SW480 (cell line): ENCODE measurements around the gene SORT1.

Experiments
- DNase-seq: peaks from one replicate; pipeline ENCODE4 v3.0.0-alpha.2; 2016; ENCODE audit warnings: low spot score

Gene SORT1

DNA sequence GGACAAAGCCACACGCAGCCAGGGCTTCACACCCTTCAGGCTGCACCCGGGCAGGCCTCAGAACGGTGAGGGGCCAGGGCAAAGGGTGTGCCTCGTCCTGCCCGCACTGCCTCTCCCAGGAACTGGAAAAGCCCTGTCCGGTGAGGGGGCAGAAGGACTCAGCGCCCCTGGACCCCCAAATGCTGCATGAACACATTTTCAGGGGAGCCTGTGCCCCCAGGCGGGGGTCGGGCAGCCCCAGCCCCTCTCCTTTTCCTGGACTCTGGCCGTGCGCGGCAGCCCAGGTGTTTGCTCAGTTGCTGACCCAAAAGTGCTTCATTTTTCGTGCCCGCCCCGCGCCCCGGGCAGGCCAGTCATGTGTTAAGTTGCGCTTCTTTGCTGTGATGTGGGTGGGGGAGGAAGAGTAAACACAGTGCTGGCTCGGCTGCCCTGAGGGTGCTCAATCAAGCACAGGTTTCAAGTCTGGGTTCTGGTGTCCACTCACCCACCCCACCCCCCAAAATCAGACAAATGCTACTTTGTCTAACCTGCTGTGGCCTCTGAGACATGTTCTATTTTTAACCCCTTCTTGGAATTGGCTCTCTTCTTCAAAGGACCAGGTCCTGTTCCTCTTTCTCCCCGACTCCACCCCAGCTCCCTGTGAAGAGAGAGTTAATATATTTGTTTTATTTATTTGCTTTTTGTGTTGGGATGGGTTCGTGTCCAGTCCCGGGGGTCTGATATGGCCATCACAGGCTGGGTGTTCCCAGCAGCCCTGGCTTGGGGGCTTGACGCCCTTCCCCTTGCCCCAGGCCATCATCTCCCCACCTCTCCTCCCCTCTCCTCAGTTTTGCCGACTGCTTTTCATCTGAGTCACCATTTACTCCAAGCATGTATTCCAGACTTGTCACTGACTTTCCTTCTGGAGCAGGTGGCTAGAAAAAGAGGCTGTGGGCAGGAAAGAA is 122.9 kb downstream of the SORT1 start:
- DNase-seq: peak; percentile 89

DNA sequence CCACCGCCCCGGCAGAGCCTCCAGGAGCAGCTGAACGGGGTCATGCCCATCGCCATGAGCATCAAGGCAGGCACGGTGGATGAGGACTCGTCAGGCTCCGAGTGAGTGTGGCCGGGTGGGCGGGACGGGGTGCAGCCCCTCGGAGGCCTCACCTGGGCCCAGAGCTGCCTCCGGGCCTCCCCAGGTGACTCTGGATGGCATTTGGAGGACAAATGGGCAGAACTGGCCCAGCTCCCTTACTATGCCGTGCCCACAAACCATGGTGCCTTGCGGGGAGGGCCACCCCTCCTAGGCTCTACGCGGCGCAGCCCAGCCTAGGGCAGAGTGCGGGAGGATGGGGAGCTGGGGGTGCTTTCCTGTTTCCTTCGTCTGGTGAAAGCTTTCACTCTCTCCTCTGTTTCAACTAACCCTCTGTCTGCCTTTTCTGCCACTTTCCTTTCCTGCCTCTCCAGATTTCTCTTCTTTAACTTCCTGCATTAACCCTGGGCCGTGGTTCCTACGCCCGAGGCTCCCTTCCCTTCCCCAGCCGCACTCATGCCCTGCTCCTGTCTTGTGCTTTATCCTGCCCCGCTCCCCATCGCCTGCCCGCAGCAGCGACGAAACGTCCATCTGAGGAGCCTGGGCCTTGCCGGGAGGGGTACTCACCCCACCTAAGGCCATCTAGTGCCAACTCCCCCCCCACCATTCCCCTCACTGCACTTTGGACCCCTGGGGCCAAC is 124.0 kb downstream of the SORT1 start:
- DNase-seq: no peak

DNA sequence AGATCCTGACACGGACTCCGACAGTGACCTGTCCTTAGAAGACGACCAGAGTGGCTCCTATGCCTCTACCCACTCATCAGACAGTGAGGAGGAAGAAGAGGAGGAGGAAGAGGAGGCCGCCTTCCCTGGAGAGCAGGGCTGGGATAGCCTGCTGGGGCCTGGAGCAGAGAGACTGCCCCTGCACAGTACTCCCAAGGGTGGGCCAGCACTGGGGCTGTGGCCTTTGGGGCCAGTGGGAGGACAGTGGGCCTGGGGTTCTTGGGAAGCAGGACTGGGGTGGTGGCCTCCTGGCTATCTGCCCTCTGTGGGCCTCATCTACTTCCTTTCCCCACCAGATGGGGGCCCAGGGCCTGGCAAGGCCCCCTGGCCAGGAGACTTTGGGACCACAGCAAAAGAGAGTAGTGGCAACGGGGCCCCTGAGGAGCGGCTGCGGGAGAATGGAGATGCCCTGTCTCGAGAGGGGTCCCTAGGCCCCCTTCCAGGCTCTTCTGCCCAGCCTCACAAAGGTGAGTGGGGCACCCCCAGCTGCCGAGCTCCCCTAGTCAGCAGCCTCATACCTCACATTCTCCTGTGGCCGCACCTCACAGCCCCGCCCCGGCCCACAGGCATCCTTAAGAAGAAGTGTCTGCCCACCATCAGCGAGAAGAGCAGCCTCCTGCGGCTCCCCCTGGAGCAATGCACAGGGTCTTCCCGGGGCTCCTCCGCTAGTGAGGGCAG is 124.7 kb downstream of the SORT1 start:
- peak; percentile 64 for DNase-seq

DNA sequence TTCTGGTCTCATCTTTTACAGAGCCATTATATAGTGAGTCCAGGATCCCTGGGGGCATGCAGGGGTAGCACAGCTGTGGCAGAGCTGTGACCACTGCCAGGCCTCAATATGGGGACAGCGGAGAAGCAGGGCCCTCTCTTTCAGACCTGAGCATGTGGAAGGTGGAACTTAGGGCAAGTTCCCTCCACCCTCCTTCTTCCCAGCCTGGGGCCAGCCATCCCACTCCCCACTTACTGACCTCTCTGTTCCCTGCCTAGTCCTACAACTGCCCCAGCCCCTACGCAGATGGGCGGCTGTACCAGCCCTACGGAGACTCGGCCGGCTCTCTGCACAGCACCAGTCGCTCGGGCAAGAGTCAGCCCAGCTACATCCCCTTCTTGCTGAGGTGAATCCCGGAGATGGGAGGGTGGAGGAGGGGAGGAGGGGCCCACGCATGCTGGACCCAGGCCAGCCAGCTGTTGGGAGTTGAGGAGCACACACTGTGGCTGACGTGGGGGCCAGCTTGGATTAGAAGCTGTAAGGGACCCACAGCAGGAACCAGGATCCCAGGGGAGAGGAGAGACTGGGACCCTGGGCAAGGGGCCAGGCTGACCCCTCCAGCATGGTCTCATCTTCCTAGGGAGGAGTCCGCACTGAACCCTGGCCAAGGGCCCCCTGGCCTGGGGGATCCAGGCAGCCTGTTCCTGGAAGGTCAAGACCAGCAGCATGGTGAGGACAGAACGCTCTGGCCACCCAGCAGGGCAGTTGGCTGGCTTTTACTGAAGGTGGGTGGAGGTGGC is 125.5 kb downstream of the SORT1 start:
- no peak for DNase-seq

DNA sequence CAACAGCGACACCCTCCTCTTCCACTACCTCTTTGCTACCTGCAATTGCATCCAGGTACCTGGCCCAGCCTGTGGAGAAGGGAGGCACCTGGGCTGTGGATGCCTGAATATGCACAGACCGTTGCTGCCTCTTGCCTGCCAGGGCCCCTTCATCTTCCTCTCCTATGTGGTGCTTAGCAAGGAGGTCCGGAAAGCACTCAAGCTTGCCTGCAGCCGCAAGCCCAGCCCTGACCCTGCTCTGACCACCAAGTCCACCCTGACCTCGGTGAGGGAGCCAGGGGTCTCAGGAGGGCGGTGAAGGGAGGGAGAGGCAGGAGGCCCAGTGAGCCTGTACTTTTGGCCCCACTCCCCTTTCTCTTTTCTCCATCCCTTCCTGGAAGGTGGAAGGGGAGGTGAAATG is 126.3 kb downstream of the SORT1 start:
- no peak for DNase-seq

DNA sequence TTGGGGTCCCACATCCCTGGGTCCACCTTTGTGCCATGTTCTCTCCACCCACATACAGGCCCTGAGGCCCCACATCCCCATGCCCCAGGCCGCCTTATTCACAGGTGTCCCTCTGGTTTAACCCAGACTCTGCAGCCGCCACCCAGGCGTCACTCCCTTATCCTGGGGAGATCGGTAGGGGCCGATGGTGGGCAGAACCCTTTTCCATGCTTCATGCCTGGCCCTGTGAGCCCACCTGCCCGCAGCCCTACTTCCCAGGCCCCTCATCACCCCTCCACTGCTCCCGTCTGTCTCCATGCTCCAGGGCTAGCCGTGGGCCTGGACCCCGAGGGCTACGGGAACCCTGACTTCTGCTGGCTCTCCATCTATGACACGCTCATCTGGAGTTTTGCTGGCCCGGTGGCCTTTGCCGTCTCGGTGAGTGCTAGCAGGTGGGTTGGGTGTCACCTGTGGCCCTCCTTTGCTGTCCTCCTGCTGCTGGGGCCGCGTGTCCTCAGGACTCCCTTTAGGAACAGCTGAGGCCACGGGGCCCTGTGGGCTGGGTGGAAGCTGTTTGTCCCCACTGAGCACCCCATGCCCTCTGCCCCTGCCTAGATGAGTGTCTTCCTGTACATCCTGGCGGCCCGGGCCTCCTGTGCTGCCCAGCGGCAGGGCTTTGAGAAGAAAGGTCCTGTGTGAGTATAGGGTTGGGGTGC is 126.9 kb downstream of the SORT1 start:
- DNase-seq: no peak

DNA sequence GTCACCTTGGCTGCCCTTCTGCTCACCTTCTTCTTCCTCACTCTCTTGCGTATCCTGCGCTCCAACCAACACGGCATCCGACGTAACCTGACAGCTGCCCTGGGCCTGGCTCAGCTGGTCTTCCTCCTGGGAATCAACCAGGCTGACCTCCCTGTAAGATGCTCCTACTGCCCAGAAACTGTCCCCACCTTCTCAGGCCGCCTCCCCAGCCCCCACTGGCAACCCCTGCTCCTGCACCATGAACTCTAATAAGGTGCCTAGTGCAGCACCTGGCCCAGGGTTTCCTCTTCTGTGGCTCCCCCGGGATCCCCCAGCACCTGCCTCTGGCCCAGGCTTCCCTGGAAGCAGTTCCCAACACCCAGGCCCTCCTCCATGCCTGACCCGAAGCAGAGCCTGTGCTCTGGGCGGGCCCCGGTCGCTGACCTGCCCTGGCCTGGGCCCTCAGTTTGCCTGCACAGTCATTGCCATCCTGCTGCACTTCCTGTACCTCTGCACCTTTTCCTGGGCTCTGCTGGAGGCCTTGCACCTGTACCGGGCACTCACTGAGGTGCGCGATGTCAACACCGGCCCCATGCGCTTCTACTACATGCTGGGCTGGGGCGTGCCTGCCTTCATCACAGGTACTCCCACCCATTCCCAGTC is 127.6 kb downstream of the SORT1 start:
- no peak for DNase-seq

DNA sequence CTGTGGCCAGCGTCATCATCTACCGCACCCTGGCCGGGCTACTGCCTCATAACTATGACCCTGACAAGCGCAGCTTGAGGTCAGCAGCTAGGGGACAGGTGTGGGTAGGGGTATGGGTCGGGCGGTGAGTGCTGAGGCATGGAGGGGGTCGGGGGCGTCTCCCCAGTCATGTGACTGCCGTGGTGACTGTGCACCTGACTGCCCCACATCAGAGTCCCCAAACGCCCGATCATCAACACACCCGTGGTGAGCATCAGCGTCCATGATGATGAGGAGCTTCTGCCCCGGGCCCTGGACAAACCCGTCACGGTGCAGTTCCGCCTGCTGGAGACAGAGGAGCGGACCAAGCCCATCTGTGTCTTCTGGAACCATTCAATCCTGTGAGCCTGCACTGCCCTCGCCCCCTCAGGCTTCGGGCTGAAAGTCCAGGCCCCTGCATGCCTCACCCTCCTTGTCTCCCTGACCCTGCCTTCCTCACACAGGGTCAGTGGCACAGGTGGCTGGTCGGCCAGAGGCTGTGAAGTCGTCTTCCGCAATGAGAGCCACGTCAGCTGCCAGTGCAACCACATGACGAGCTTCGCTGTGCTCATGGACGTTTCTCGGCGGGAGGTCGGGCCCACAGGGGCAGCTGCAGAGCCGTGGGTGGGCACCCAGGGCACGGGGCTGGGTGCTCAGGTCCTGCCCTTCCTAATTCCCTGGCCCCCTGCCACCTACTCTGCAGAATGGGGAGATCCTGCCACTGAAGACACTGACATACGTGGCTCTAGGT is 128.3 kb downstream of the SORT1 start:
- no peak for DNase-seq

DNA sequence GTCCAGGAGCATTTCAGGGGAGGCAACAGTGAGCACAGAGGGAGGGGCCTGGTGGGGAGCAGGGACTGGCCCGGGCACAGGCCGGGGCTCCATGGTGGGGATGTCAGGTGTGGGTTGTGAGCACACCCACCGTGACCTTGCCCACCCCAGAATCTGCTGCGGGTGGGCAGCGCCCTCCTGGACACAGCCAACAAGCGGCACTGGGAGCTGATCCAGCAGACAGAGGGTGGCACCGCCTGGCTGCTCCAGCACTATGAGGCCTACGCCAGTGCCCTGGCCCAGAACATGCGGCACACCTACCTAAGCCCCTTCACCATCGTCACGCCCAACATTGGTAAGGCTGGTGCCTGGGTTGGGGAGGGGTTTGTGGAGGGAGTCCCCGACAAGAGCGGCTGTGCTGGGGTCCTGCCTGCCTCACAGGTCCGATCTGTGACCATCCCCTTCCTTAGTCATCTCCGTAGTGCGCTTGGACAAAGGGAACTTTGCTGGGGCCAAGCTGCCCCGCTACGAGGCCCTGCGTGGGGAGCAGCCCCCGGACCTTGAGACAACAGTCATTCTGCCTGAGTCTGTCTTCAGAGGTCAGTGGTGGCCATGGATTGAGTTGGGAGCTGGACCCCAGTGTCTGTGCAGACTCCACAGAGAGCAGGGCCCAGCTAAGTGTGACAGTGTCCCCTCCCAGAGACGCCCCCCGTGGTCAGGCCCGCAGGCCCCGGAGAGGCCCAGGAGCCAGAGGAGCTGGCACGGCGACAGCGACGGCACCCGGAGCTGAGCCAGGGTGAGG is 129.1 kb downstream of the SORT1 start:
- no peak for DNase-seq

DNA sequence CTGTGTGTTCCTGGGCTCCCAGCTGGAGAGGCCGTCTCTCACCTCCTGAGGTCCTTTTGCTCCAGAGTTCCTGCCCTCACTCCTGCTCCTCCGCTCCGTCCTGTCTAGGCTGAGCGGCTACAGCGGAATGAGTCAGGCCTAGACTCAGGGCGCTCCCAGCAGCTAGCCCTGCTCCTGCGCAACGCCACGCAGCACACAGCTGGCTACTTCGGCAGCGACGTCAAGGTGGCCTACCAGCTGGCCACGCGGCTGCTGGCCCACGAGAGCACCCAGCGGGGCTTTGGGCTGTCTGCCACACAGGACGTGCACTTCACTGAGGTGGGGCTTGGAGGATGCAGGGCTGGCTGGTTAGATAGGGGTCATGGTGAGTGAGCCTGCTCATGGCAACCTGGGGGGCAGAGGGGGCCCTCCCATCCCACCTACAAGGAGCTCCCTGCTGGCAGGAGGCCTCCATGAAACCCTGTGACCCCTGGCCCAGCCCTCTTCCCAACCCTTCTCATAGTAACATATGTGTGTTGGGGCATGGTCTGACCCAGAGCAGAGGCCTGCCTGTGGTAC is 129.9 kb downstream of the SORT1 start:
- DNase-seq: no peak

DNA sequence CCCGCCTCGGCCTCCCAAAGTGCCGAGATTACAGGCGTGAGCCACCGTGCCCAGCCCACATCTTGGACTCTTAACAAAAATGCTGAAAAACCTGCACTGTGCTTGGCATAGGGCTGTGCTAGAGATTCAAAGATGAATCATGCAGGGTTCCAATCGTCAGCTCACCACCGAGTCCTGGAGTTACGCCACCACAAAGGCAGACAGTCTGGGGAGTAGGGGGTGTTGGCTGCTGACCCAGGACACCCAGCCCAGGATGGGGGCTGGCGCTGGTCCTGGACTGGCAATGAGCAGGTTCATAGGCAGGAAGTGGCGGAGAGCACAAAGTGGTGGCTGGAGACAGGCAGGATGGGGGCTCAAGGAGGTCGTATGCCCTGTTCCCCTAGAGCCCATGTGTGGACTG is 130.8 kb downstream of the SORT1 start:
- DNase-seq: no peak

DNA sequence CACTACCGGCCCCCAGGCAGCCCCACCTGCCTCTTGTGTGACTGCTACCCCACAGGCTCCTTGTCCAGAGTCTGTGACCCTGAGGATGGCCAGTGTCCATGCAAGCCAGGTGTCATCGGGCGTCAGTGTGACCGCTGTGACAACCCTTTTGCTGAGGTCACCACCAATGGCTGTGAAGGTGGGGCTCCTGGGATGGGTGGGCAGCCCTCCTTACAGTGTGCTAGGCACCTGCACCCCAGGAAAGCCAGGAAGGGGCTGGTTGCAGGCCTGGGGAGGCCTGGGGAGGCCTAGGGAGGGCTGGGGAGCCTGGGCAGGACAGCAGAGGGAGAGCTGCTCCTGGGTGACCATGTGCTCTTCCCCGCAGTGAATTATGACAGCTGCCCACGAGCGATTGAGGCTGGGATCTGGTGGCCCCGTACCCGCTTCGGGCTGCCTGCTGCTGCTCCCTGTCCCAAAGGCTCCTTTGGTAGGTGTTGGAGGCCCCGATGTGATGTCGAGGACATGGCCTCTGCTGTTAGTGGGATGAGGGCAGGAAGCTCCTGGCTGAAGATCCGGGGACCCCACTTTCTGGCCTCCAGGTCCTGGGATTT is 131.9 kb downstream of the SORT1 start:
- no peak for DNase-seq

DNA sequence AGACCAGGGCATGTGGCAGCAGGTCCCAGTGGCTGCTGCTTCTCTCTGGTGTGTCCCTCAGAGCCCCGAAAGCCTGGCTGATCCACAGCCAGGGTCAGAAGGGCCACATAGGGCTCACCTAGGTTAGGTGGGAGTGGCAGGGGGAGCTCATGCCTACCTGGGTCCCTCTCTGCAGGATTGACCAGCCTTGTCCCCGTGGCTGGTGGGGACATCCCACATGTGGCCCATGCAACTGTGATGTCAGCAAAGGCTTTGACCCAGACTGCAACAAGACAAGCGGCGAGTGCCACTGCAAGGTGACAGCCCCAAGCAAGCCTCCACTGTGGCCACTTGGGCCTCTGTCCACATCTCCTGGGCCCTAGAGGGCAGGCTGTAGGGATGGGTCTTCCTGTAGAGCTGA is 132.7 kb downstream of the SORT1 start:
- DNase-seq: no peak

DNA sequence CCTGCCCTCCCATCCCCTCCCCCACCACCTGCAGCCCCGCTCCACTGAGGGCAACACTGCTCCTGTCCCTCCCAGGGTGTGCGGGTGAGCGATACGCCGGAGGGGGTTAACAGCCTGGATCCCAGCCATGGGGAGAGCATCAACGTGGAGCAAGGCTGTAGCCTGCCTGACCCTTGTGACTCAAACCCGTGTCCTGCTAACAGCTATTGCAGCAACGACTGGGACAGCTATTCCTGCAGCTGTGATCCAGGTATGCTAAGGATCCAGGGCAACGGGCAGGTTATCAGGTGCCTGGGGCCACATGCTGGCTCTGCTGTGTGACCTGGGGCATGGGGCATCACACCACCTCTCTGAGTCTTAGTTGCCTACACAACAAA is 133.4 kb downstream of the SORT1 start:
- DNase-seq: no peak

DNA sequence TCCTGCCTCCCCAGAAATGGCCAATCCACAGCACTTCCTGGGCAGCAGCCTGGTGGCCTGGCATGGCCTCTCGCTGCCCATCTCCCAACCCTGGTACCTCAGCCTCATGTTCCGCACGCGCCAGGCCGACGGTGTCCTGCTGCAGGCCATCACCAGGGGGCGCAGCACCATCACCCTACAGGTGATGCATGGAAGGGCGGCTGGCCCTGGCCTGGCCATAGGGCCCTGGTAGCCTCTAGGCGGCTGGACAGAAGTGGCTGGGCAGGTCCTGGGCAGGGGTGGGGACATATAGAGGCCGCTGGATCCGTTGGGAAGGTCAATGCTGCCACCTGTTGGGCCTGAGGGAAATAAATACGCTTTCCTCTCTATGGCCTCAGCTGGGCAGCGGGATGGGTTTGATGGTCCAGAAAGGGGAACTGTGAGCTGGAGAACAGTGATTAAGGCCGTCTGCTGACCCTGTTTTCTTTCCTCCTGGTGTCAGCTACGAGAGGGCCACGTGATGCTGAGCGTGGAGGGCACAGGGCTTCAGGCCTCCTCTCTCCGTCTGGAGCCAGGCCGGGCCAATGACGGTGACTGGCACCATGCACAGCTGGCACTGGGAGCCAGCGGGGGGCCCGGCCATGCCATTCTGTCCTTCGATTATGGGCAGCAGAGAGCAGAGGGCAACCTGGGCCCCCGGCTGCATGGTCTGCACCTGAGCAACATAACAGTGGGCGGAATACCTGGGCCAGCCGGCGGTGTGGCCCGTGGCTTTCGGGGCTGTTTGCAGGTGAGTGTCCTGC is 133.9 kb downstream of the SORT1 start:
- peak; percentile 85 for DNase-seq

DNA sequence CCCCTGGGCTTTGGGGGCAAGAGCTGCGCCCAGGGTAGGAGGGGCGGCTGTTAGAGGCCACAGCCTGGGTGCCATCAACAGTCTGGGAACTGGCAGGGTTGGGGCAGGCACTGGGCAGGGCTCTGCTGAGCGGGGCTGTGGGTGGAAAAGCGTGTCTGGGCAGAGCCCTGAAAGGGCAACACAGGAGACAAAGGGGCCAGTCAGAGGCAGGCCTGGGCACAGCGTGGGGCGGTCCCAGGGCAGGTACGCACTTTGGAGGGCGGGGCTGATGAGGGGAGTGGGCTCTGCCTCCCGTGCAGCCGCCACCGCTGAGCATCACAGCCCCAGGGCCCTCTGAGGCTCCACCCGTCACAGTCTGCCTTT is 134.5 kb downstream of the SORT1 start:
- no peak for DNase-seq

DNA sequence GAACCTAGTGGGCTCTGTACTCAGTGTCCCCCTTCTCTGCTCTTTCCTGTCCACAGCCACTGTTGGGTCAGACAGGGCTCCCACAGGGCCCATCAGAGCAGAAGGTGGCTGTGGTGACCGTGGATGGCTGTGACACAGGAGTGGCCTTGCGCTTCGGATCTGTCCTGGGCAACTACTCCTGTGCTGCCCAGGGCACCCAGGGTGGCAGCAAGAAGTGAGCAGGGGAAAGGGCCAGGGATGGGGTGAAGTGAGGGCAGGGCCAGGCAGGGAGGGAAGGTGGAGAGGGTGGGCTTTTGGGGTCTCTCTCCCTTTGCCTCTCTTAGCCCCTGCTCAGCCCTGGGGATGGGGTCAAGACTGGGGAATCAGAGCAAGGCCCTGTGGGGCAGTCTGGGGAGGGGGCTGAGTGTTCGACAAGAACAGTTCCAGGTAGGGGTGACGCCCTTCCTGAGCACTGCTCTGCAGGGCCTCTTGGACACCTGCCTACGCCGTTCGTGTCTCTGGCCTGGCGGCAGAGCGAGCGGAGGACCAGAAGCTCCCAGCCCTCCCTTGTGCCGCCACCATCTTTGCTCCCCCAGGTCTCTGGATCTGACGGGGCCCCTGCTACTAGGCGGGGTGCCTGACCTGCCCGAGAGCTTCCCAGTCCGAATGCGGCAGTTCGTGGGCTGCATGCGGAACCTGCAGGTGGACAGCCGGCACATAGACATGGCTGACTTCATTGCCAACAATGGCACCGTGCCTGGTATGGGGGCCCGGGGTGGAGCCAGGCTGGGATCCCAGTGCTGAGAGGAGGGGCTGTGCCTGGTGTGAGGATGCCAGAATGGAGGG is 135.3 kb downstream of the SORT1 start:
- no peak for DNase-seq
